ENCODE data around the gene KMT2E. TPM values are rescaled to one million over a fixed set of nuclear protein-coding genes. Genes with fewer than 3 reads are reported as not detected.

The KMT2E gene
- total RNA-seq, 1 experiment from 2014 or later, result 63.9 TPM

DNA sequence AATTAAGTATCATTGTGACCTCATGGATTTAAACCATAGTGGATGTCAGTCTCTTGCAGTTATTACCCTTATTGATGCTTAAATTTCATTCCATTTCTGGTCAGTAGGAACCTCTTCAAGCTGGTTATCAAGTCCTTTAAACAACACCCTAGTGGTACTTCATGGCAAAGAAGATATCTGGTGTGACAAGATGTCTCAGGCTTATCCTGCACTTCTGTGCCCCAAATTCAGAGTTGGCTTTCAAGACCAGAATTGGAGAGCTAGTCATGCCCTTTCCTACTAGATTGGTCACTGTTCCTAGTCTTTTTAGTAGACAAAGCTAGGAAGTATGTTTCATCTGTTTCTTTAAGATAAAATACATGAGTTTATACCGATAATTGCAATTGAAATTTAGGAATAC, 54.9 kb downstream of the KMT2E start:
- ChIA-PET CTCF (no interaction called here), POLR2A (ENCODE audit: low non-redundant PET) (no interaction called here)
- Histone ChIP-seq H3K9me3 (ENCODE audit: low read depth, low read length, poor library complexity, severe bottlenecking) (no peaks in the 10 kb centered on the region), H3K36me3 (ENCODE audit: insufficient read depth, low read length, poor library complexity, severe bottlenecking) (peaks cover 51% of the 10 kb centered on the region), H3K4me1 (ENCODE audit: insufficient read depth, low read length, poor library complexity, severe bottlenecking) (no peaks in the 10 kb centered on the region), H3K27me3 (replicated peaks; ENCODE audit: insufficient read depth, low read depth, low read length, poor library complexity) (no peaks in the 10 kb centered on the region), H3K4me3 (ENCODE audit: low read depth, low read length, poor library complexity, severe bottlenecking) (no peak overlapping the region), H3K27ac (ENCODE audit: low read depth, low read length, poor library complexity, severe bottlenecking) (no peak overlapping the region)
- BruUV-seq (replicated peaks), result no TSS peak
- TF ChIP-seq, protein P1, sequence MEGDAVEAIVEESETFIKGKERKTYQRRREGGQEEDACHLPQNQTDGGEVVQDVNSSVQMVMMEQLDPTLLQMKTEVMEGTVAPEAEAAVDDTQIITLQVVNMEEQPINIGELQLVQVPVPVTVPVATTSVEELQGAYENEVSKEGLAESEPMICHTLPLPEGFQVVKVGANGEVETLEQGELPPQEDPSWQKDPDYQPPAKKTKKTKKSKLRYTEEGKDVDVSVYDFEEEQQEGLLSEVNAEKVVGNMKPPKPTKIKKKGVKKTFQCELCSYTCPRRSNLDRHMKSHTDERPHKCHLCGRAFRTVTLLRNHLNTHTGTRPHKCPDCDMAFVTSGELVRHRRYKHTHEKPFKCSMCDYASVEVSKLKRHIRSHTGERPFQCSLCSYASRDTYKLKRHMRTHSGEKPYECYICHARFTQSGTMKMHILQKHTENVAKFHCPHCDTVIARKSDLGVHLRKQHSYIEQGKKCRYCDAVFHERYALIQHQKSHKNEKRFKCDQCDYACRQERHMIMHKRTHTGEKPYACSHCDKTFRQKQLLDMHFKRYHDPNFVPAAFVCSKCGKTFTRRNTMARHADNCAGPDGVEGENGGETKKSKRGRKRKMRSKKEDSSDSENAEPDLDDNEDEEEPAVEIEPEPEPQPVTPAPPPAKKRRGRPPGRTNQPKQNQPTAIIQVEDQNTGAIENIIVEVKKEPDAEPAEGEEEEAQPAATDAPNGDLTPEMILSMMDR (conservative IDR thresholded peaks at IDR 0.05; ENCODE audit: low read depth, low read length), result no peak
- TF ChIP-seq EZH2 (IDR thresholded peaks at IDR 0.05; ENCODE audit: borderline replicate concordance, low read depth, low read length, poor library complexity, severe bottlenecking), result no peak
- DNase-seq (ENCODE audit: low spot score), result no peak
- intact Hi-C loops (cut with micrococcal nuclease; ENCODE audit: unreplicated experiment), result no loop called here

DNA sequence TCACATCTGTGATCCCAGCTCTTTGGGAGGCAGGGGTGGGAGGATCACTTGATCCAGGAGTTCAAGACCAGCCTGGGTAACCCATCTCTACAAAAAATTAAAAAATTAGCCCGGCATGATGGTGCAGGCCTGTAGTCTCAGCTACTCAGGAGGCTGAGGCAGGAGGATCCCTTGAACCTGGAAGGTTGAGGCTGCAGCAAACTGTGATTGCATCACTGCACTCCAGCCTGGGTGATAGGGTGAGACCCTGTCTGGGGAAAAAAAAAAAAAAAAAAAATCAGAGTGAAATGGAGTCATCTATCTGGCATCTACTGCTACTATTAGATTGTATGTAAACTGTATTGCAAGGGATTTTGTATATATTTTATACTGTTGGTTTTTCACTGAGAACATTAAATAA, 59.1 kb downstream of the KMT2E start:
- H3K27me3 ChIP-seq (replicated peaks; ENCODE audit: insufficient read depth, low read depth, low read length, poor library complexity), result no peaks in the 10 kb centered on the region
- ChIA-PET CTCF (no interaction called here), POLR2A (ENCODE audit: low non-redundant PET) (no interaction called here)
- H3K9me3 ChIP-seq (ENCODE audit: low read depth, low read length, poor library complexity, severe bottlenecking), result no peaks in the 10 kb centered on the region
- no peak for DNase-seq (ENCODE audit: low spot score)
- H3K4me1 ChIP-seq (ENCODE audit: insufficient read depth, low read length, poor library complexity, severe bottlenecking), result peaks cover 6% of the 10 kb centered on the region
- peaks cover 68% of the 10 kb centered on the region for H3K36me3 ChIP-seq (ENCODE audit: insufficient read depth, low read length, poor library complexity, severe bottlenecking)
- TF ChIP-seq, protein P1 (conservative IDR thresholded peaks at IDR 0.05; ENCODE audit: low read depth, low read length), result no peak
- TF ChIP-seq EZH2 (IDR thresholded peaks at IDR 0.05; ENCODE audit: borderline replicate concordance, low read depth, low read length, poor library complexity, severe bottlenecking), result no peak
- intact Hi-C loops (cut with micrococcal nuclease; ENCODE audit: unreplicated experiment), result no loop called here
- no peak overlapping the region for H3K4me3 ChIP-seq (ENCODE audit: low read depth, low read length, poor library complexity, severe bottlenecking)
- no peak overlapping the region for H3K27ac ChIP-seq (ENCODE audit: low read depth, low read length, poor library complexity, severe bottlenecking)
- BruUV-seq (replicated peaks), result no TSS peak

DNA sequence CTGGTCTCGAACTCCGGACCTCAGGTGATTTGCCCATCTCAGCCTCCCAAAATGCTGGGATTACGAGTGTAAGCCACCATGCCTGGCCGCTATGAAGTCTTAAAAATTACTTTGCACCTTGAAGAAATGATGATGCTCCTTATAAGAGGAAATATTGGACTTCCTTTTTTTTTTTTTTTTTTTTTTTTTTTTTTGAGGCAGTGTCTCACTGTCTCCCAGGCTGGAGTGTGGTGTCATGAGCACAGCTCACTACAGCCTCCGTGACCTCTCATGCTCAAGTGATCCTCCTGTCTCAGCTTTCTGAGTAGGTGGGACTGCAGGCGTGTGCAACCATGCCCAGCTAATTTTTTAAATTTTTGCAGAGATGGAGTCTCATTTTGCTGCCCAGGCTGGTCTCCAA, 65.3 kb downstream of the KMT2E start:
- H3K36me3 ChIP-seq (ENCODE audit: insufficient read depth, low read length, poor library complexity, severe bottlenecking), result peaks cover 96% of the 10 kb centered on the region

More for the DNA sequence above, 65.3 kb downstream of the KMT2E start:
- ChIA-PET POLR2A (ENCODE audit: low non-redundant PET) (no interaction called here), CTCF (no interaction called here)
- BruUV-seq (replicated peaks), result no TSS peak
- intact Hi-C loops (cut with micrococcal nuclease; ENCODE audit: unreplicated experiment), result no loop called here
- Histone ChIP-seq H3K4me1 (ENCODE audit: insufficient read depth, low read length, poor library complexity, severe bottlenecking) (peaks cover 4% of the 10 kb centered on the region), H3K4me3 (ENCODE audit: low read depth, low read length, poor library complexity, severe bottlenecking) (no peak overlapping the region), H3K27ac (ENCODE audit: low read depth, low read length, poor library complexity, severe bottlenecking) (no peak overlapping the region), H3K9me3 (ENCODE audit: low read depth, low read length, poor library complexity, severe bottlenecking) (no peaks in the 10 kb centered on the region), H3K27me3 (replicated peaks; ENCODE audit: insufficient read depth, low read depth, low read length, poor library complexity) (no peaks in the 10 kb centered on the region)
- TF ChIP-seq EZH2 (IDR thresholded peaks at IDR 0.05; ENCODE audit: borderline replicate concordance, low read depth, low read length, poor library complexity, severe bottlenecking), result no peak
- TF ChIP-seq, protein P1 (conservative IDR thresholded peaks at IDR 0.05; ENCODE audit: low read depth, low read length), result no peak
- DNase-seq (ENCODE audit: low spot score), result no peak
